GM04503 (cell line): Measurements from ENCODE around the gene SPANXN5.
"Not testable (repeated sequence)": the region's sequence is repeated elsewhere in the genome, so short reads cannot be mapped to it uniquely, and the experiment has no call there.

Experiments used
- DNase-seq: peaks from one replicate; pipeline ENCODE4 v3.0.0-alpha.2; 2012; ENCODE audit warnings: low read depth

SPANXN5 gene, protein sequence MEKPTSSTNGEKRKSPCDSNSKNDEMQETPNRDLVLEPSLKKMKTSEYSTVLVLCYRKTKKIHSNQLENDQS

DNA sequence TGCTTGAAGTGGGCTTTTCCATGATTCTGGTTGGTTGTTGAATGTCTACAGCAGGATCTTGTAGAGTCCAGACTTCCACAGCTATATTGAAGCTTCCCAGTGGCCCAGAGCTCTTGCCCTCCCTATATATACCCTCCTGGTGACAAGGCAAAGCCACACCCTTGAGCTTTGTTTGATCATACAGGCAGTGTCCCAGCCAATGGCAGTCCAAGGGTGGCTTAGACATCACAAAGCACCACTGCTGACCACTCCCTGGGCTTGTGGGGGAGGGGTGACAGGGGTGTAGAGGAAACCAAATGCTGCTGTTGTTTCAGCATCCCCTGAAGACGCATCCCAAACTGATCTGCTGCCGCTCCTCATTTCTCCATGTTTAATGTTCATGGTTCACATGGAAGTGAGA is at the start of gene SPANXN5:
TSS of gene SPANXN5 (minus strand) at position 101 of the 400 bp plus-strand sequence. CDS start at position 22, 79 bp downstream.
- DNase-seq: not testable (repeated sequence)

DNA sequence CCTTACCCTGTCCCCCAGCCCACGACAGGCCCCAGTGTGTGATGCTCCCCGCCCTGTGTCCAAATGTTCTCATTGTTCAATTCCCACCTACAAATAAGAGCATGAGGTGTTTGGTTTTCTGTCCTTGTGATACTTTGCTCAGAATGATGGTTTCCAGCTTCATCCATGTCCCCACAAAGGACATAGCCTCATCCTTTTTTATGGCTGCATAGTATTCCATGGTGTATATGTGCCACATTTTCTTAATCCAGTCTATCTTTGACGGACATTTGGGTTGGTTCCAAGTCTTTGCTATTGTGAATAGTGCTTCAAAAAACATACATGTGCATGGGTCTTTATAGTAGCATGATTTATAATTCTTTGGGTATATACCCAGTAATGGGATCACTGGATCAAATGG is 46.4 kb upstream of the SPANXN5 start:
- not testable (repeated sequence) for DNase-seq

DNA sequence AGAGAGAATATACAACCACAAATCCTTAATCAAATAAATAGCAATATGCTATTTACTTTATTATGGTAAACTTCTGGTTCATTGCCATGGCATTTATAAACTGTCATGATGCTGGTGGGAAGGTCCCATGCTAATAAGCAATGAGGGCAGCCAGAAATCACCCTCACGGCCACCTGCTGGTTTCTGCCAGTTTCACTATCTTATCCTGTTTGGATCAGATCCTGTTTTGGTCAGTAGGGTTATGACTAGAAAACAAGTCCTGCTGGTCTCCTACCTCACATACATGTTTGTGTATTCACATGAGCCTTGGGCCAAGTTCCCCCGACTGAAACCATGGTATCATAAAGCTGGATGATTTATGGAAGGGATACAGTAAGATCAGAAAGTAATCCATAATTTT is 41.9 kb upstream of the SPANXN5 start:
- DNase-seq: no peak

DNA sequence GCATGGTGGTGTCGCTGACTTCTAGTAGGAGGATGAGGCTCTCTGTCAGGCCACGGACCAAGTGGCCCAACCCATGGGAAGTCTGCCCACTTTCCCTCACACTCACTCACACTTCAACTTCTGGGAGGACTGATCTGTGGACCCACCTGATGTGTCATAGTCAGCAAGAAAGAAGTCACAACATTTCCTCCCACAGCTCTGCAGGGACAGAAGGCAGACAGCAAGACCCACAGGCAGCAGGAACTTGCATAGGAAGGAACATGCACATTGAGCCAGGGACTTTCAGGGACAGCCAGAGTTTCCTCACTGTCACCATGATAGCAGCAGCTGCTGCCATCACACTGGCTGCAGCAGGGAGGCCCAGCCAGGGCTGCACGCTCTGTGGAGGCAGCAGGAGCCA is 33.3 kb upstream of the SPANXN5 start:
- DNase-seq: no peak

DNA sequence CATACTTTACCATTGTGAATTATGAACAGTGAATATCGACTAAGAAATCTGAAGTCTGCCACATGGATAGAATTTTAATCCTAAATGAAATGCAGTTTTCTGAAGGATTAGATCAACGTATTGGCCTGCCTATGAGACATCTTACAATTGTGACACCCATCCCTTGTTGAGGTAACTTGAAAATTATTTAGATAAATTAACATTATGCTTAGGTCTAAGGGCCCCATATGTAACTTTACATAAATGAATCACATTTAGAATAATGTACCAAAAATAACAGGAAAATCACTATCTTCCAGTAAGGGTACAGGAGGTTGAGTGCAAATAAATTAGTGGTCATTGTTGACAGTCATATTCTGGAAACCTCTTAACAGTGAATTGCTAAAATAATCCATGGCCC is 27.4 kb upstream of the SPANXN5 start:
- no peak for DNase-seq

DNA sequence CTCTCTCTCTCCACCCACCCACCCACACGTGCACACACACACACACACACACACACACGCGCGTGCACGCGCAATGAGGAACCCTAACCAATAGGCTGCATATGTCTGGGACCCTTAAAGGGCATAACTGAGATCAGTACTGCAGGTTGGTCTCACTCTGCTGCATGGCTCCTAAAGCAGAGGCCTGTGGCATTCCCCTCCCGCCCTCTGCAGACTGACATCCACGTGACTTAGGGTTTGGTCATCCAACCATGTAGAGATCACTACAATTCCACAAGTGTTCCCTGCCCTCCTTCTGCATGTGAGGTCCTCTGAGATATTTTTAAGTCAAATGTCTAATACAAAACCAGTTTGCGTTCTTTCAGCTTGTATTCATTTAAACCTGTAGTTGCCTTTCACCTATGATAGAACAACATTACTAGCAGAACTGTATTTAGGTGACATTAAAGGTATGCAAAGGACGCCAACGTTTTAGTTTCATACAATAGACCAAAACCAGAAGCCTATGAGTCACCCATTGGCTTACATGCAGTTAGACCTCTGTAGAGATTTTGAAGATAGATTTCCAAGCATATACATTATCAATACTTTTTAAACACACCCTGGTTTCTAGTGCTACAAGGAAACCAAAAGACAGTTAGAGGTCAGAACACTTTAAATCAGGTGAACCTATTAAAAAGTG is 24.0 kb upstream of the SPANXN5 start:
- DNase-seq: no peak

DNA sequence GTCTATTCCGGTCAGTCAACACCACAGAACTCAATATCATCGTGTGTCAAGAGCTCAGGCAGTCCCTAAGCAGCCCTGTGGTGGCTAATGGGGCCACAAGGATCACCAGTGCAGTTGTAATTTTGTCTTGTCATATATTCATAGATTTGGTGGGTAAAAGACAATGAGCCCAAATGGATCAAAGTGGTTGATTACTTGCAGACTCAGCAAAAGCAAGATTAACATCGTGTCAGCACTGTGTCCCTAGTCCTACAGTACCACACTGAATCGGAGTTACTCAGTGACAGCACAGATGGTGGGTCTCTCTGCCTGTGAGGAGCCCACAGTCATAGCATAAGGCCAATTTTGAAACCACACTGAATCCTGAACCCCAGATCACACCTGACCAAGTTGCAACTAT is 22.6 kb upstream of the SPANXN5 start:
- no peak for DNase-seq

DNA sequence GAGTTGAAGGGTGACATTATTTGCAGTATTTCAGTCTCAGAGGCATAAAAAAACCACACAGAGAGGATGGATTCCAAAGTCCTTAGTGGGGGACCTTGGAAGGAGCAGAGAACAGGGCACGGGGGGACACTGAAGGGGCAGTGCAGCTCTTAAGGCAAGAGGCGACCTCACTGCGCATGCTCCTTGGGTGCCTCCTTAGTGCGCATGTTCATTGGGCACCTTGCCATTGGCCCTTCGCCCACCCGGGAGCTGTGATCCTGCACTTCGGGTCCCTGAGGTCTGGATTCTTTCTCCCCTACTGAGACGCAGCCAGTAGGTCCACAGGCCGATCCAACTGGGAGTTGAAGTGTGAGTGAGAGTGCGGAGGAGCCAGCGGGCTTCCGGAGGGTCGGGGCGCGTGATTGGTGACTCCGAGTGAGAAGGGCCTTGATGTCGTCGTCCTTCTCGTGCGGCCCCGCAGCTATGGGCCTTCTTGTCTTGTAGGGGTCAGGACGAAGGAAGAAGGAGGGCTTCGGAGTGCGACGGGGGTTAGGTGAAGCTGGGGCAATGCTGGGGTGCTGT is 13.9 kb upstream of the SPANXN5 start, which contains the start of gene XAGE5:
TSS of gene XAGE5 (plus strand) at position 223 of the 561 bp plus-strand sequence. CDS start 1,280 bp downstream, outside the sequence.
- no peak for DNase-seq

DNA sequence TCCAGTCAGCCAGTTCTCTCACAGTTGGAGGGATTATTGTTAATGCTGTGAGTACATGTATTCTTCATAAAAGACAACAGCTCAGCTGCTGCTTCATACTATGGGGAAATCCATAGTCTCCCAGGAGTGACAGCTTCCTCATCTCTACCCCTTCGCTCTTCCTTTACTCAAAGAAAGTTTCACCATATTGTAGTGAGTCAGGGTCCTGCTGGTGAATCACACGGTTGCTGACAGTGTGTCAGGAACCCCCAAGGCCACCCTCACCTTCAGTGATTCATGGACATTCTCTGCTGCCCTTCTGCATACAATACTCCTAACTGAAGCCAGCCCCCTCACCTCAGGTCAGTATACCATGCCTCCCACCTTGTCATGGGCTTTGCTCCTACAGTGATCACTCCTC is 7.6 kb upstream of the SPANXN5 start:
- not testable (repeated sequence) for DNase-seq

DNA sequence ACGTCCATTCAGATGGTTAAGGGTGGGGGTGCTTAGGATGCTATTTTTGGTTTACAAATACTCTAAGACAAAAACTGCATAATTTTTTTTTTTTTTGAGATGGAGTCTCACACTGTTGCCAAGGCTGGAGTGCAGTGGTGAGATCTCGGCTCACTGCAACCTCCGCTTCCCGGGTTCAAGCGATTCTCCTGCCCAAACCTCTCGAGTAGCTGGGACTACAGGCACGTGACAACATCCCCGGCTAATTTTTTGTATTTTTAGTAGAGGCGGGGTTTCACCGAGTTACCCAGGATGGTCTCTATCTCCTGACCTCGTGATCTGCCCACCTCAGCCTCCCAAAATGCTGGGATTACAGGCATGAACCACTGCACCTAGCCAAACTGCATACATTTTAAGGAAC is 23.7 kb downstream of the SPANXN5 start:
- not testable (repeated sequence) for DNase-seq

DNA sequence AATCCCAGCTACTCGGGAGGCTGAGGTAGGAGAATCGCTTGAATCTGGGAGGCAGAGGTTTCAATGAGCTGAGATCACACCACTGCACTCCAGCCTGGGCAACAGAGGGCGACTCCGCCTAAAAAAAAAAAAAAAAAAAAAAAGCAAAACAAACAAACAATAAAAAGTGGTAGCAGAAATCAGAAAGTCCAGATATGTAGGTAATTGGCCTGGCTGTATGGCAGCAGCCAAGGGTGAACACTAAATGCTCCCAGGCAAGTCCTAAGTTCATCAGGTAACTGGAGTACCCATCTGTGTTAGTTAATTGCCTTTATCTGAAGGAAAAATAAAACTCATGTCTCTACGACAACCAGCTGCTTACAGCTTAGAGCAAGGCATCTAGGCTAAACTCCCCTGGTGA is 31.2 kb downstream of the SPANXN5 start:
- not testable (repeated sequence) for DNase-seq

DNA sequence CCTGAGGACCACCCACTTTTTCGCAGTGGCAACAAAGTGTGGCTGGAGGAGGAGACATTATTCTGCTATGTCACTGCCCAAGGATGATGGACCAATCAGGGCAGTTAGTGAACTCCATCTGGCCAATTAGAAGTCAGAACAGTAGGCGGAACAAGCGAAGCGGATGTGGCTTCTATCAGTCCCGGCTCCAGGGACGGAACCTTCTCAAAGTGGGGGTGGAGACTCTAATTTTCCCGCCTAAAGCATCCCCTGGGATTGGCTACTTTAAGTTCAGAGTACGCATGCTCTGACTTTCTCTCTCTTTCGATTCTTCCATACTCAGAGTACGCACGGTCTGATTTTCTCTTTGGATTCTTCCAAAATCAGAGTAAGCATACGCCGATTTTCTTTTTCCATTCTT is 46.3 kb downstream of the SPANXN5 start, which contains the start of gene SSX2B:
TSS of gene SSX2B (plus strand) at position 301 of the 400 bp plus-strand sequence. CDS start 1,429 bp downstream, outside the sequence.
- not testable (repeated sequence) for DNase-seq
